ENCODE measurements around the gene NHLH2. TPM values are rescaled to one million over a fixed set of nuclear protein-coding genes. Genes with fewer than 3 reads are reported as not detected.

Gene NHLH2
- not detected in 5 replicates for total RNA-seq (2022; extraction: Qiagen RNA extraction)

DNA sequence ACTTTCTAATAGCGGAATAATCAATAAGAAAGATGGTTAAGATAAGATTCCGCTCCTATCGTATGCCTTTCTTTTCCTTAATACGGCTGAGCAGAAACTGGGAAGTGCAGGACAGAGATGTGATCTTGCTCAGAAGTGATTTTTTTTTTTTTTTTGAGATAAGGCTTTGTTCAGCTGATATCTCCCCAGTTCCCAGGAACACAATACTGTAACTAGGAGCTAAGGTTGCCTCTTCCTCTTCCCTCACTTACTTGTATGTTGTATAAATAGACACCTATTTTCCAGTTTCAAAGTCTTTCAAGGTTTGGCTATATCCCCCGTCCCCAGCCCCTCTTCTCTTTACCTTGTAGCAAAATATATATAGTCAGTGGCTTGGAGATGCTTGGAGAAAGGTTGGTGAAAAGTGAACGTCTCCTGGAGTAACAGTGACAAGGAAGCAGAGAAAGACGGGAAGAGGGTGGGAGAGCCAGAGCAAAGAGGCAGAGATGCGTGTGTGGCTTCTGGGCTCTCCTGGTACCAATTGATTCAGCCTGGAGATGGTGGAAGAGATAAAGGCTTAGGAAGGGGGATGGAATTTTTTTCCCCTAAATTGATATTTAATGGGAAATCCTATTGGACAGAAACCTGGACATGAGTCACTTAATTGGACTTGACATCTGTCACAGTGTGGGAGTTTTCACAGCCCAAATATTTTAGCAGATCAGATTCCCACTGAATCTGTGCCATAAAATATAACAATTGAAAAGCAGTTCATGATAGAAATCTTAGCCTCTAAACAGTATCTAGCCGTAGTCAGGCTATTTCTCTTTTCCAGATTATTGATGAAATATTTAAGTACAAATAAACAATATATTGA is at the start of gene NHLH2:
Gene NHLH2, minus strand, starts transcription at position 522 of the 856 bp plus-strand sequence. CDS start 2,754 bp downstream, outside the sequence.

Other genes with a start within 250 kb of the NHLH2 start
- 17.1 to 23.2 TPM (median 20.8 TPM) in 5 replicates for gene VANGL1, start 199.2 kb downstream of the NHLH2 start, total RNA-seq (2022; extraction: Qiagen RNA extraction)
- gene CASQ2, start 72.4 kb downstream of the NHLH2 start, total RNA-seq (2022; extraction: Qiagen RNA extraction): not detected in 5 replicates
- 0.50 to 0.93 TPM (median 0.66 TPM) in 5 replicates for gene SLC22A15, start 135.4 kb upstream of the NHLH2 start, total RNA-seq (2022; extraction: Qiagen RNA extraction)